Uterus (tissue), 2 donors: ENCODE results near the gene UBE2H.
"Not testable (repeated sequence)": the region's sequence is repeated elsewhere in the genome, so short reads cannot be mapped to it uniquely, and the experiment has no call there.

Experiments
- CTCF ChIP-seq, 4 experiments: fragments of 200-600 bp in 2 of 4; fragments of 450-650 bp in 2 of 4; sonication (generic) in 2 of 4; IDR thresholded peaks; one replicate each; pipeline ENCODE4 v1.5.1; 2016 to 2019; ENCODE audit warnings: antibody characterized with exemption in 4 of 4, mild to moderate bottlenecking in 2 of 4, moderate library complexity in 1 of 4
- POLR2A ChIP-seq, 2 donors: fragments of 450-650 bp; IDR thresholded peaks; one replicate each; pipeline ENCODE4 v1.6.1; 2016; ENCODE audit warnings: antibody characterized with exemption in 2 of 2, mild to moderate bottlenecking in 1 of 2, moderate library complexity in 1 of 2

DNA sequence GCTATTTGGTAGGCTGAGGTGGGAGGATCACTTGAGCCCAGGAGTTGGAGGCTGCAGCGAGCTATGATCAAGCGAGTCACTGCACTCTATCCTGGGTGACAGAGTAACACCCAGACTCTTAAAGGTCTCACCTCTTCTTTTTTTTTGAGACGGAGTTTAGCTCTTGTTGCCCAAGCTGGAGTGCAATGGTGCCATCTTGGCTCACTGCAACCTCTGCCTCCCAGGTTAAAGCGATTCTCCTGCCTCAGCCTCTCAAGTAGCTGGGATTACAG lies 7.4 kb upstream of the UBE2H start:
- TF ChIP-seq POLR2A, CTCF (IDR thresholded peaks at IDR 0.05): not testable (repeated sequence)
